ENCODE data around the gene PCNX4.

DNA sequence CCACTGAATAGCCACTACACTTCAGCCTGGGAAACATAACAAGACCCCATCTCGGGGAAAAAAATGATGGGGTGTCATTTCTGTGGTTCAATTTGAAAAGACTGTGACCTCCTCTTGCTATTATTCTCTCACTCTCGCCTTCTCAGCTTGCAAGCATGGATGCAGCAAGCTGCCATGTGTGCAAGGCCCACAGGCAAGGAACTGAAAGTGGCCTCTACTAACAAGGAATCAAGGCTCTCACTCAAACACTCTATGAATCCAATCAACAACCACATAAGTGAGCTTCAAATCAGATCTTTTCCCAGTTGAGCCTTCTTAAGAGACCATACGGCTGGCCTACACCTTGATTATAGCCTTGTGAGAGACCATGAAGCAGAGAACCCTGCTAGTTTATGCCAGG lies 91.4 kb downstream of the PCNX4 start:
- TF ChIP-seq CTCF (IDR thresholded peaks at IDR 0.05; ENCODE audit: low read depth, low read length) (no peak), EZH2phosphoT487 (IDR thresholded peaks at IDR 0.05; ENCODE audit: low read depth) (no peak)
